KMS-11 (cell line): ENCODE measurements around the gene SERPINB1.
"Not testable (repeated sequence)": the region's sequence is repeated elsewhere in the genome, so short reads cannot be mapped to it uniquely, and the experiment has no call there.

Experiments used
- H2AFZ ChIP-seq: fragments of 200-600 bp; sonication (generic); 2 replicates; pipeline ENCODE4 v1.6.1; 2016; ENCODE audit warnings: antibody characterized with exemption, mixed run types, low read depth
- H3K27ac ChIP-seq: fragments of 200-600 bp; sonication (generic); 2 replicates; pipeline ENCODE4 v1.6.1; 2016; ENCODE audit warnings: mild to moderate bottlenecking, mixed run types
- H3K27me3 ChIP-seq: fragments of 200-600 bp; sonication (generic); 2 replicates; pipeline ENCODE4 v1.6.1; 2017; ENCODE audit warnings: mild to moderate bottlenecking, low read depth, mixed run types, moderate library complexity; ENCODE audit not compliant: insufficient read depth
- H3K36me3 ChIP-seq: fragments of 200-600 bp; sonication (generic); 2 replicates; pipeline ENCODE4 v1.6.1; 2017; ENCODE audit warnings: mild to moderate bottlenecking, mixed run types; ENCODE audit not compliant: insufficient read depth
- H3K4me1 ChIP-seq: fragments of 200-600 bp; sonication (generic); 2 replicates; pipeline ENCODE4 v1.6.1; 2016; ENCODE audit warnings: mild to moderate bottlenecking, low read depth, mixed run types; ENCODE audit not compliant: poor library complexity, severe bottlenecking
- H3K4me2 ChIP-seq: fragments of 200-600 bp; sonication (generic); 2 replicates; pipeline ENCODE4 v1.7.0; 2016; ENCODE audit warnings: mild to moderate bottlenecking, mixed run types
- H3K4me3 ChIP-seq: fragments of 200-600 bp; sonication (generic); IDR thresholded peaks from 2 replicates; pipeline ENCODE4 v1.6.1; 2017; ENCODE audit warnings: low read depth, low read length, mixed read lengths; ENCODE audit not compliant: insufficient read depth
- H3K79me2 ChIP-seq: fragments of 200-600 bp; sonication (generic); 2 replicates; pipeline ENCODE4 v1.6.1; 2016; ENCODE audit warnings: low read depth, mixed run types; ENCODE audit not compliant: insufficient read depth
- H3K9ac ChIP-seq: fragments of 200-600 bp; sonication (generic); 2 replicates; pipeline ENCODE4 v1.6.1; 2016; ENCODE audit warnings: mild to moderate bottlenecking, mixed run types
- H4K20me1 ChIP-seq: fragments of 200-600 bp; sonication (generic); 2 replicates; pipeline ENCODE4 v1.6.1; 2016; ENCODE audit warnings: mild to moderate bottlenecking, mixed run types; ENCODE audit not compliant: insufficient read depth
- TF ChIP-seq, protein P1 (sequence below): fragments of 200-600 bp; sonication (generic); conservative IDR thresholded peaks from 2 replicates; pipeline ENCODE4 v1.6.1; 2017; ENCODE audit warnings: low read depth, mild to moderate bottlenecking, antibody characterized with exemption, low read length, moderate library complexity, mixed read lengths

The SERPINB1 gene

DNA sequence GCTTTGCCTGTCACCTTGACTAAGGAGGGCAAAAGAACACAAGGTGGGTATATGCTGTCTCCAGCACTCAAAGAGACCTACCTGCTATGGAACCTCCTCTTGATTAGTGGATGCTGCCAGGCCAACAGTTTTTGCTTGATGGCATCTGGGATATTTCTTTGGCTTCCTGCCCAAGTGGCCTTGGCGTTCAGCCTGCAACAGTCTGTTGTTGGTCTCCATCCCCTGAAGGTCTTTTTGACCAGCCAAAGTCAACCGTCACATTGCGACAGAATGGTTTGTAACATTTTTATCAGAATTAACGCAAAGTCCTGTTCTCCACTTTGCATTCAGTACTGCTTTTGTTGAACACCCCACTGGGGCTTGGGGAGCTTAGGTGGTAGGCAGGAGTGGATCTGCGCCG is 37.1 kb downstream of the SERPINB1 start:
- no peaks in the 10 kb centered on the region for H3K27me3 ChIP-seq
- no peaks in the 10 kb centered on the region for H4K20me1 ChIP-seq
- H3K36me3 ChIP-seq = no peaks in the 10 kb centered on the region
- H3K9ac ChIP-seq = no peak overlapping the region
- no peaks in the 10 kb centered on the region for H3K79me2 ChIP-seq
- no peak overlapping the region for H3K4me3 ChIP-seq
- no peaks in the 10 kb centered on the region for H3K4me1 ChIP-seq
- TF ChIP-seq, protein P1, sequence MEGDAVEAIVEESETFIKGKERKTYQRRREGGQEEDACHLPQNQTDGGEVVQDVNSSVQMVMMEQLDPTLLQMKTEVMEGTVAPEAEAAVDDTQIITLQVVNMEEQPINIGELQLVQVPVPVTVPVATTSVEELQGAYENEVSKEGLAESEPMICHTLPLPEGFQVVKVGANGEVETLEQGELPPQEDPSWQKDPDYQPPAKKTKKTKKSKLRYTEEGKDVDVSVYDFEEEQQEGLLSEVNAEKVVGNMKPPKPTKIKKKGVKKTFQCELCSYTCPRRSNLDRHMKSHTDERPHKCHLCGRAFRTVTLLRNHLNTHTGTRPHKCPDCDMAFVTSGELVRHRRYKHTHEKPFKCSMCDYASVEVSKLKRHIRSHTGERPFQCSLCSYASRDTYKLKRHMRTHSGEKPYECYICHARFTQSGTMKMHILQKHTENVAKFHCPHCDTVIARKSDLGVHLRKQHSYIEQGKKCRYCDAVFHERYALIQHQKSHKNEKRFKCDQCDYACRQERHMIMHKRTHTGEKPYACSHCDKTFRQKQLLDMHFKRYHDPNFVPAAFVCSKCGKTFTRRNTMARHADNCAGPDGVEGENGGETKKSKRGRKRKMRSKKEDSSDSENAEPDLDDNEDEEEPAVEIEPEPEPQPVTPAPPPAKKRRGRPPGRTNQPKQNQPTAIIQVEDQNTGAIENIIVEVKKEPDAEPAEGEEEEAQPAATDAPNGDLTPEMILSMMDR = no peak
- H2AFZ ChIP-seq = no peak overlapping the region
- H3K4me2 ChIP-seq = no peak overlapping the region
- H3K27ac ChIP-seq = no peak overlapping the region

DNA sequence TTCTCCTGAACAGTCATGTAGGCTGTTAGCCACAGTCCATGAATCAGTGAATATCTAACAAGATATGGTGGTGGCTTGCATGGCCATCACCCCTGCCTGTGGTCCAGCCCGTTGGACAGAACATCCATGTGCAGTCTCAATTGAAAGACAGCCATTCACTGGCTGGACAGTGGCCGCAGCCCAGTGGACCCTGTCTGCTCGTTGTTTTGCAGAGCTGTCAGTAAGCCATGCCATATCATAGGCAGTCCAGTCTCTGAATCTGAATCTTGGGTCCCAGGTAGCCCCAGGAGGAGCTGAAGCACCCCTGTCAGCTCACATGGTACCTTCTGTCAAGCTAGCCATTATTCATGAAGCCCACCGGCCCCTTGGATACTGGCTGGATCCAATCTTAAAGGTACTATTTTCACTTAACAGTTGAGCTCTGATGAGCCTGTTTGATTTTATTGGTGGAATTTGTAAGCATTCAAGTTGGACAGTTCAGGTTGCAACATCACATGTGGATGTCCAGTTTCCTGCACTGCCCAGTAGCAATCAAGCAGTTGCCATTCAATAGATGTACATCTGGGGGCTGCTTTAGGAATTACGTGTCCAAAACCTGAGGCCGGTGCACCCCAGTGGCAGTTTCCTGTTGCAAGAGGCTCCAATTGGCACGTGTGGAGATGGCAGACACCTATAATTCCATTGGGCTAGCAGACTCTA is 37.8 kb downstream of the SERPINB1 start:
- Histone ChIP-seq H3K79me2 (no peaks in the 10 kb centered on the region), H3K27ac (no peak overlapping the region), H3K9ac (no peak overlapping the region), H4K20me1 (no peaks in the 10 kb centered on the region), H3K27me3 (no peaks in the 10 kb centered on the region), H3K4me2 (no peak overlapping the region), H2AFZ (no peak overlapping the region), H3K4me3 (no peak overlapping the region), H3K36me3 (no peaks in the 10 kb centered on the region), H3K4me1 (no peaks in the 10 kb centered on the region)
- TF ChIP-seq, protein P1 = no peak

- no peak overlapping the region for H3K27ac ChIP-seq
- no peaks in the 10 kb centered on the region for H4K20me1 ChIP-seq
- no peaks in the 10 kb centered on the region for H3K79me2 ChIP-seq
- H3K4me1 ChIP-seq = no peaks in the 10 kb centered on the region
- H3K4me3 ChIP-seq = no peak overlapping the region
- no peak overlapping the region for H3K4me2 ChIP-seq
- no peak overlapping the region for H3K9ac ChIP-seq
- TF ChIP-seq, protein P1 = no peak
- no peak overlapping the region for H2AFZ ChIP-seq
- H3K36me3 ChIP-seq = no peaks in the 10 kb centered on the region
- no peaks in the 10 kb centered on the region for H3K27me3 ChIP-seq
Observed at GRCh38 chr6:2802521-2803060, 39.1 kb downstream of the SERPINB1 start.

DNA sequence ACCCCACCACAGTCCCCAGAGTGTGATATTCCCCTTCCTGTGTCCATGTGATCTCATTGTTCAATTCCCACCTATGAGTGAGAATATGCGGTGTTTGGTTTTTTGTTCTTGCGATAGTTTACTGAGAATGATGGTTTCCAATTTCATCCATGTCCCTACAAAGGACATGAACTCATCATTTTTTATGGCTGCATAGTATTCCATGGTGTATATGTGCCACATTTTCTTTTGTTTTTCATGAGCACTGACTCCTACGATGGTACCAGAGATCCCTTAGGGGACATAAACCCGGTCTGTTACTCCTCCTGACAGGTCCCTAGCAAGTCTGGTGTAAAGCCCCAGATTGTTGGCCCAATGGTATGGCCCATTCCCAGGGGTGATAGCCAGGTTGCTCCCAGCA is 40.0 kb downstream of the SERPINB1 start:
- not testable (repeated sequence) for H3K9ac ChIP-seq, H2AFZ ChIP-seq, H3K36me3 ChIP-seq, H3K4me2 ChIP-seq, H3K27ac ChIP-seq, H4K20me1 ChIP-seq, H3K4me3 ChIP-seq, H3K79me2 ChIP-seq, H3K4me1 ChIP-seq, H3K27me3 ChIP-seq
